H9 (cell line): ENCODE results near the gene LARP4B. TPM values are rescaled to one million over a fixed set of nuclear protein-coding genes. Genes with fewer than 3 reads are reported as not detected.
A peak's percentile ranks its signal among the peaks of the same experiment; 100 is the strongest.

Experiments
- DNase-seq: peaks from one replicate; pipeline ENCODE4 v3.0.0-alpha.2; 2017
- H2AFZ ChIP-seq: one replicate; pipeline ENCODE4 v1.6.1; 2013; ENCODE audit warnings: mild to moderate bottlenecking, low read length, control low read depth, moderate library complexity
- H2AK5ac ChIP-seq: 2 replicates; pipeline ENCODE4 v1.6.1; 2013; ENCODE audit warnings: low read length, control low read depth, mixed read lengths; ENCODE audit not compliant: insufficient read length
- H2BK120ac ChIP-seq: one replicate; pipeline ENCODE4 v1.6.1; 2013; ENCODE audit warnings: low read depth, mild to moderate bottlenecking, low read length, control low read depth, inconsistent platforms; ENCODE audit not compliant: poor library complexity, severe bottlenecking
- H2BK12ac ChIP-seq: 2 replicates; pipeline ENCODE4 v1.6.1; 2013; ENCODE audit warnings: low read length, control low read depth, mixed read lengths, low read depth; ENCODE audit not compliant: insufficient read length
- H2BK15ac ChIP-seq: 2 replicates; pipeline ENCODE4 v1.6.1; 2013; ENCODE audit warnings: low read depth, low read length, control low read depth
- H2BK20ac ChIP-seq: one replicate; pipeline ENCODE4 v1.6.1; 2013; ENCODE audit warnings: low read depth, mild to moderate bottlenecking, low read length, control low read depth, inconsistent platforms; ENCODE audit not compliant: poor library complexity, severe bottlenecking
- H2BK5ac ChIP-seq: 2 replicates; pipeline ENCODE4 v1.6.1; 2013; ENCODE audit warnings: low read length, control low read depth, mixed read lengths; ENCODE audit not compliant: insufficient read length
- H3K14ac ChIP-seq: 2 replicates; pipeline ENCODE4 v1.6.1; 2013; ENCODE audit warnings: low read length, control low read depth; ENCODE audit not compliant: insufficient read depth
- H3K18ac ChIP-seq: 2 replicates; pipeline ENCODE4 v1.6.1; 2013; ENCODE audit warnings: low read depth, mild to moderate bottlenecking, mixed read lengths, low read length, control low read depth; ENCODE audit not compliant: insufficient read length
- H3K23ac ChIP-seq: 2 replicates; pipeline ENCODE4 v1.6.1; 2013; ENCODE audit warnings: low read length, control low read depth, mixed read lengths, low read depth; ENCODE audit not compliant: insufficient read length
- H3K23me2 ChIP-seq: 2 replicates; pipeline ENCODE4 v1.6.1; 2013; ENCODE audit warnings: low read depth, mild to moderate bottlenecking, mixed read lengths, low read length, control low read depth; ENCODE audit not compliant: insufficient read length, poor library complexity, severe bottlenecking
- H3K27ac ChIP-seq: 2 replicates; pipeline ENCODE4 v1.5.1; 2013; ENCODE audit warnings: low read length, control low read depth, mixed read lengths, low read depth; ENCODE audit not compliant: insufficient read length
- H3K27me3 ChIP-seq: 2 replicates; pipeline ENCODE4 v1.6.1; 2013; ENCODE audit warnings: low read length, control low read depth, inconsistent platforms; ENCODE audit not compliant: insufficient read depth
- H3K4ac ChIP-seq: 2 replicates; pipeline ENCODE4 v1.6.1; 2013; ENCODE audit warnings: low read depth, mild to moderate bottlenecking, control low read depth, inconsistent platforms, low read length, moderate library complexity
- H3K4me1 ChIP-seq: 2 replicates; pipeline ENCODE4 v1.6.1; 2013; ENCODE audit warnings: low read length, control low read depth, inconsistent platforms; ENCODE audit not compliant: insufficient read depth
- H3K4me2 ChIP-seq: 2 replicates; pipeline ENCODE4 v1.6.1; 2013; ENCODE audit warnings: low read length, control low read depth, mixed read lengths; ENCODE audit not compliant: insufficient read length, insufficient read depth
- H3K56ac ChIP-seq: 2 replicates; pipeline ENCODE4 v1.6.1; 2013; ENCODE audit warnings: low read depth, mild to moderate bottlenecking, mixed read lengths, low read length, control low read depth; ENCODE audit not compliant: insufficient read length
- H3K79me1 ChIP-seq: 2 replicates; pipeline ENCODE4 v1.6.1; 2013; ENCODE audit warnings: low read depth, mild to moderate bottlenecking, moderate library complexity, low read length, control low read depth, inconsistent platforms; ENCODE audit not compliant: insufficient read depth, poor library complexity, severe bottlenecking
- H3K79me2 ChIP-seq: 2 replicates; pipeline ENCODE4 v1.6.1; 2013; ENCODE audit warnings: low read length, control low read depth, inconsistent platforms; ENCODE audit not compliant: insufficient read depth
- H3K9ac ChIP-seq: 2 replicates; pipeline ENCODE4 v1.6.1; 2013; ENCODE audit warnings: low read length, control low read depth, mixed read lengths; ENCODE audit not compliant: insufficient read length; ENCODE audit errors: extremely low read depth
- H3K9me3 ChIP-seq: one replicate; pipeline ENCODE4 v1.6.1; 2013; ENCODE audit warnings: low read depth, low read length, inconsistent platforms; ENCODE audit not compliant: control insufficient read depth
- H3T11ph ChIP-seq: one replicate; pipeline ENCODE4 v1.6.1; 2013; ENCODE audit warnings: mild to moderate bottlenecking, low read length, control low read depth, inconsistent platforms
- H4K20me1 ChIP-seq: one replicate; pipeline ENCODE4 v1.6.1; 2013; ENCODE audit not compliant: control insufficient read depth, insufficient read length, insufficient read depth
- H4K5ac ChIP-seq: 2 replicates; pipeline ENCODE4 v1.6.1; 2013; ENCODE audit warnings: low read depth, mild to moderate bottlenecking, mixed read lengths, low read length, control low read depth; ENCODE audit not compliant: insufficient read length
- H4K8ac ChIP-seq: replicated peaks from 2 replicates; pipeline ENCODE4 v1.6.1; 2013; ENCODE audit warnings: low read length, control low read depth, mixed read lengths, low read depth; ENCODE audit not compliant: insufficient read length
- H4K91ac ChIP-seq: 2 replicates; pipeline ENCODE4 v1.6.1; 2013; ENCODE audit warnings: low read depth, mild to moderate bottlenecking, moderate library complexity, mixed read lengths, low read length, control low read depth; ENCODE audit not compliant: insufficient read length
- H3K27ac Mint-ChIP-seq, 3 experiments: 2 replicates in 2 of 3; 3 replicates in 1 of 3; pipeline ENCODE4 v1.8.0; 2020 to 2021; ENCODE audit warnings: mixed read lengths in 3 of 3, mild to moderate bottlenecking in 1 of 3, moderate library complexity in 1 of 3
- H3K27me3 Mint-ChIP-seq: 2 replicates; pipeline ENCODE4 v1.8.0; 2021; ENCODE audit warnings: low read depth, mild to moderate bottlenecking, moderate library complexity, mixed read lengths
- H3K36me3 Mint-ChIP-seq, 3 experiments: 2 replicates in 2 of 3; 3 replicates in 1 of 3; pipeline ENCODE4 v1.8.0; 2020 to 2021; ENCODE audit warnings: low read depth in 3 of 3, mixed read lengths in 3 of 3; ENCODE audit not compliant: insufficient read depth in 1 of 3
- H3K4me1 Mint-ChIP-seq, 2 experiments: 2 replicates each; pipeline ENCODE4 v1.8.0; 2020; ENCODE audit warnings: mixed read lengths in 2 of 2
- H3K4me3 Mint-ChIP-seq, 2 experiments: 2 replicates in 1 of 2; 3 replicates in 1 of 2; pipeline ENCODE4 v1.8.0; 2020 to 2021; ENCODE audit warnings: mild to moderate bottlenecking in 2 of 2, mixed read lengths in 2 of 2, moderate library complexity in 1 of 2
- H3K9me3 Mint-ChIP-seq, 2 experiments: 2 replicates in 1 of 2; 3 replicates in 1 of 2; pipeline ENCODE4 v1.8.0; 2020; ENCODE audit warnings: mild to moderate bottlenecking in 2 of 2, mixed read lengths in 2 of 2, moderate library complexity in 1 of 2
- CTCF ChIP-seq: fragments of 200-600 bp; sonication (generic); conservative IDR thresholded peaks from 3 replicates; pipeline ENCODE4 v1.8.0; 2021; ENCODE audit warnings: antibody characterized with exemption, mild to moderate bottlenecking
- WGBS: extraction: QIAGEN DNeasy Blood & Tissue Kit; methylation state at CpG from one replicate; pipeline ENCODE4 v1.1.7; 2013; ENCODE audit warnings: missing lambda C conversion rate, low lambda C conversion rate, mixed read lengths; ENCODE audit not compliant: insufficient read length; ENCODE audit errors: extremely low coverage; 5-methylcytosine and 5-hydroxymethylcytosine counted together
- total RNA-seq: library from RNA; stranded (reverse); gene quantifications from 2 replicates; pipeline ENCODE4 v1.2.1, GENCODE V29; 2021

Gene LARP4B
- total RNA-seq, 1 experiment from 2014 or later, result 88.9 TPM

DNA sequence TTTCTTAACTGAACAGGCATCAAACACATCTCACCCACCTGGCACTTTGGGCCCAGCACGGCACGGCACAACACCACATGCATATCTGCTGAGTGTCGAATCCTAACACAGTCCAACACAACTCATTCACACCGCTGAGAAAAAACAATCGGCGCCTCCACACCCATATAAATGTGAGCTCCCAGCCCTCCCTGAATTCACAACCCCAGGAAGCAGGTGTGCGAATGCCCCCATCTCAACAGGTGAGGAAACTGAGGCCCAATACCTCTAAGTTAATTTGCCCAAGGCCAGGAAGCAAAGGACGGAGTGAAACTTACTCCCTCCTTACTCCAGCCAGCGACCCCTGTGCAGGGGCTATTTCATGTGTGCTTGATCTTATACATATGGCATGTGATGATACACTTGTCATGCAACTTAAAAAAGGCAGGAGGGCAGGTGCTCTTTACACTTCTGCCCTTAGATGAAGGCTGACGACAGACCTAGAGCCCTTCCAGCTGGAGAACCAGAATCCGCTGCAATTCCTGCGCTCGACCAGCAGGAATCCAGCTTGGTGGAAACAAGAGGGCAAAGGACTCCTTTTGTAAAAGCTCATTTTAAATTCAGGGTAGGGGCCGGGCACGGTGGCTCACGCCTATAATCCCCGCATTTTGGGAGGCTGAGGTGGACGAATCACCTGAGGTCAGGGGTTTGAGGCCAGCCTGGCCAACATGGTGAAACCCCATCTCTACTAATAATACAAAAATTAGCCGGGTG lies 116.0 kb downstream of the LARP4B start:
- Histone ChIP-seq H2AFZ (no peak overlapping the region), H2BK12ac (no peak overlapping the region), H3K4me1 (no peaks in the 10 kb centered on the region), H3K18ac (no peak overlapping the region), H2BK15ac (no peak overlapping the region), H2BK5ac (no peak overlapping the region), H4K5ac (no peak overlapping the region), H3K14ac (no peak overlapping the region), H3K27me3 (no peaks in the 10 kb centered on the region; the same call in 1 of the 2 replicates), H3K56ac (no peak overlapping the region), H4K20me1 (peaks cover 2% of the 10 kb centered on the region), H3K79me1 (no peaks in the 10 kb centered on the region), H2BK20ac (no peak overlapping the region), H3K4ac (no peak overlapping the region), H2AK5ac (no peak overlapping the region), H3K9me3 (no peaks in the 10 kb centered on the region), H3K23ac (no peak overlapping the region), H3K79me2 (no peaks in the 10 kb centered on the region), H3K23me2 (no peaks in the 10 kb centered on the region), H3T11ph (no peak overlapping the region), H2BK120ac (no peak overlapping the region), H3K27ac (no peak overlapping the region), H4K8ac (no peak overlapping the region), H3K4me2 (no peak overlapping the region), H3K9ac (no peak overlapping the region), H4K91ac (no peak overlapping the region)
- no CpG with 5 or more reads among the region's 19 CpGs for WGBS
- Mint-ChIP-seq H3K4me1 (no peaks in the 10 kb centered on the region), H3K27ac (peak overlapping the region; percentile 8 to 85 (median 13); a peak in 4 of 7 replicates), H3K4me3 (no peak overlapping the region), H3K9me3 (no peaks in the 10 kb centered on the region), H3K36me3 (peaks cover 41 to 79% (median 75%) of the 10 kb centered on the region in 3 experiments; a peak in 6 of 7 replicates), H3K27me3 (no peaks in the 10 kb centered on the region)
- TF ChIP-seq CTCF, result peak; percentile 52
- DNase-seq, result no peak
